ENCODE measurements around the gene CLEC18B.
A peak's percentile ranks its signal among the peaks of the same experiment; 100 is the strongest.
"Not testable (repeated sequence)": the region's sequence is repeated elsewhere in the genome, so short reads cannot be mapped to it uniquely, and the experiment has no call there.

Gene CLEC18B

GRCh38 chr16:74443624-74444346 lies 22.5 kb upstream of the CLEC18B start:
- not testable (repeated sequence) for DNase-seq (ENCODE audit: low spot score)

- no peak for DNase-seq (ENCODE audit: low spot score)
Measured at GRCh38 chr16:74439685-74440084, 18.4 kb upstream of the CLEC18B start.

- no peak for DNase-seq (ENCODE audit: low spot score)
Measured at GRCh38 chr16:74438492-74438979, 17.3 kb upstream of the CLEC18B start.

DNA sequence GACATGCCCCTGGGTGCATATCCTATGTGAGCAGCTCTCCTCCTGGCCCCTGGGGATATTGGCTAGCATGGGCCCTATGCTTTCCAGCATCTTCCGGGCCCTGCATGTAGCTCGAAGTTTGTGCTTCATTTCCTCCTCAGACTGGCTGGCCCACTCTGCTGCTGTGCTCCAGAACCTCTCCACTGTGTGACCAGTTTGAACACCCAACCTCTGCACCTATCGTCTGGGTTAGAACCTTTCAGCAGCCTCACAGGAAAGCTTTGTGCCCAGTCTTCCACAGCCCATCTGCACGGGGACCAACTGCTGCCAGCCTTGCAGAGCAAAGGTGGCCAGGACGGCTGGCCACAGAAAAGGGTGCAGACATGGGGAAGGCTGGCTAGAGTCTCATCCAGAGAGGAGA lies 10.2 kb upstream of the CLEC18B start:
- no peak for DNase-seq (ENCODE audit: low spot score)

- DNase-seq (ENCODE audit: low spot score) = peak; percentile 60
Measured at GRCh38 chr16:74430036-74430712, 8.9 kb upstream of the CLEC18B start.

DNA sequence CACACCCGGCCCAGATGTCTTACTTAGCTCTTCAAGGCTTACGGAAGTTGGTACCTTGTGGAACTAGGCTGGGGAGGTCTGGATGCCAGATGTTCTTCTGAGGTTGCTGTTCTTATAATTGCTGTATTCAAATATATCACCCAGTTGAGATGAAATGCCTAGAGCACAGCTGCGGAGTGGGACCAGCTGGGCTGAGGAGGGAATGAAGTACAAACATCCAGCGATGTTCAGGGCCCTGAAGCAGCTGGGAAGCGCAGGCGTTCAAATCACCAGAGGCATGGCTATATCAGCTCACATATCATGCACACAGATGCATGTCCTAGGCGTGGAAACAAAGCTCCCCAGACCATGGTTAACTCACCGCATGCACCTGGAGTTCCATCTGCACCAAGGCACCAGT lies 7.2 kb upstream of the CLEC18B start:
- not testable (repeated sequence) for DNase-seq (ENCODE audit: low spot score)

DNA sequence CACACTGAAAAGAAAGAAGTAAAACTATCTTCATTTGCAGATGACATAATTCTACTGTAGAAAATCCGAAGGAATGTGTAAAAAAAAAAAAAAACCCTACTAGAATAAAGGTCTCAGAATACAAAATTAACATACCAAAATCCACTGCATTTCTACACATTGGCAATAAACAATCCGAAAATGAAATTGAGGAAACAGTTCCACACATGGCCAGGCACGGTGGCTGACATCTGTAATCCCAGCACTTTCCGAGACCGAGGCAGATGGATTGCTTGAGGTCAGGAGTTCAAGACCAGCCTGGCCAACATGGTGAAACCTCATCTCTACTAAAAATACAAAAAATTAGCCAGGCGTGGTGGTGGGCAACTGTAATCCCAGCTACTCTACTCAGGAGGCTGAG lies 4.5 kb upstream of the CLEC18B start:
- DNase-seq (ENCODE audit: low spot score) = not testable (repeated sequence)

DNA sequence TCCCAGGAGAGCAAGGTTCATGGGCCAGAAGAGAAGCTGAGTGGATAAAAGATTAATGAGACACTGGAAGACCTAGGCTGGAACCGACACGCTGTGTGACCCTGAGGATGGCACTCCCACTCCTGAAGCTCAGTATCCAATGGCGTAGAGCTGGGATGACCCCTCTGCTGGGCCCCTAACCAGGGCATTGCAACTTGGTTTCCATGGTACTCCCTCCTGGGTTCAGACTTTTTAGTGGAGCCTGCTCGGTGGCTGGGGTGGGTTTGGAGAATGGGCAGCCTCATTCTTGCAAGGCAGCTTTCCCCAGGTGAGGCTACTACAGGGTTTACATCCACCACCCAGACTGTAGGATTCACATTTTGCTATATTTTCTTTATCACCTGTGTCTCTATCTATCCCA lies 2.4 kb upstream of the CLEC18B start:
- DNase-seq (ENCODE audit: low spot score) = not testable (repeated sequence)

DNA sequence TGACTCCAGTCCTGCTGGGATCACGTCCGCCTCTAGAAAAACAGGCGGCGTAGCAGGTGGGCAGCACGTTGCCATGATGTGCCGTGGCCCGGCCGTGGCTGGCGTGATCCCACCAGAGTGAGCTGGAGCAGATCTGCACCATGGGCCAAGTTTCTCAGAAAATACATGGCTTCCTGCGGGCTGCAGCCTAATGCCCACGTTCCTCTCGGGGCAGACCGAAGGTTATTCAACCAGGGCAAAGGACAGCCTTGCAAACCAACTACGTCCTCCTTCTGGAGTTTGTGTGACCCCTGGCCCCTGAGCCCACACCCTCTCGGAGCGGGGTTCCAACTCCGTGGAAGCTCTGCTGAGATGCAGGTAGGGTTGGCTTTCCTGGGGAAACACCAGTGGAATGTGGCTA lies 808 bp upstream of the CLEC18B start:
- DNase-seq (ENCODE audit: low spot score) = not testable (repeated sequence)

GRCh38 chr16:74421482-74421785 lies 156 bp upstream of the CLEC18B start:
- DNase-seq (ENCODE audit: low spot score) = not testable (repeated sequence)

DNA sequence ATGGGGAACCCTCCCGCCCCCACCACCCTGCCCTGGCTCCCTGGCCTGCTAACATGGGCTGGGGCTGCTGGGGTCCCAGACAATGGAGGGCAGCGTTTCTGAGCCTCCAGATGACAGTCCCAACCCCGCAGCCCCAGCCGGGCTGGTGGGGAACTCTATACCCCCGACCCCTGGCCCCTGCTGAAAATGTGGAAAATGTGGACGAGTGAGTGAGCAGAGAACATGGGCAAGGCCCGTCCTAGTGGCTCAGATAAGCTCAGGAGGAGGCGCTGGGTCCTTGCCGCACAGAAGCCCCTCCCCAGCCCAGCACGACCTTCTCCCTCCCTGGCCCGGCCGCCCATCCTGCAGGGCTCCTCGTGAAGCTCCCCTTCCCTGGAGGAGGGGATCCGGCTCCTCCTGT lies 1.5 kb downstream of the CLEC18B start:
- not testable (repeated sequence) for DNase-seq (ENCODE audit: low spot score)

DNA sequence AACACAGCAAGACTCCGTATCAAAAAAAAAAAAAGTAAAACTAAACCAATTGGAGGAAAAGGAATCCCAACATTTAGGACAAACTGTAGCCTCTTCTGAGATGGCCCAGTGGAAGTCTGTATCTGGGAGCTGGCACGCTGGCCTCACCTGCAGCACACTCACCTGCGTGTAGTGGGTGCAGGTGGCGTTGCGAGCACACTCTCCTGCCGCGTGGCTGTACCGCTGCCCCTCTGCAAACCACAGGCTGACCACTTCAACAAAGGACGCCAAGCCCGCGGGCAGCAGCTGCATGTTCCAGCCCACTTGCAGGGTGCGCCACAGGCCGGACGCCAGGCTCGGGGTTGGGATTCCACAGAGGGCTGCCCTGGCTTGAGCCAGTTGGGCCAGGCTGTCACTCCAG lies 3.4 kb downstream of the CLEC18B start:
- not testable (repeated sequence) for DNase-seq (ENCODE audit: low spot score)

DNA sequence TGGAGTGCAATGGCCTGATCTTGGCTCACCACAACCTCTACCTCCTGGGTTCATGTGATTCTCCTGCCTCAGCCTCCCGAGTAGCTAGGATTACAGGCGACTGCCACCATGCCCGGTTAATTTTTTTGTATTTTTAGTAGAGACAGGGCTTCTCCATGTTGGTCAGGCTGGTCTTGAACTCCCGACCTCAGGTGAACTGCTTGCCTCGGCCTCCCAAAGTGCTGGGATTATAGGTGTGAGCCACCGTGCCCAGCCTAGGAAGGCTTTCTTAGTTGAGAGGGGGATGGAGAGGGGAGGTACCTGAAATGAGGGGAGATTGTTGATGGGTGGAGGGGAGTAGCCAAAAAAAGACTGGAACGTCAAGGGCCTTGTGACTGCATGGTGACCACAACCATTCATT lies 7.4 kb downstream of the CLEC18B start:
- DNase-seq (ENCODE audit: low spot score) = not testable (repeated sequence)

- DNase-seq (ENCODE audit: low spot score) = not testable (repeated sequence)
Measured at GRCh38 chr16:74413485-74413884, 7.8 kb downstream of the CLEC18B start.

DNA sequence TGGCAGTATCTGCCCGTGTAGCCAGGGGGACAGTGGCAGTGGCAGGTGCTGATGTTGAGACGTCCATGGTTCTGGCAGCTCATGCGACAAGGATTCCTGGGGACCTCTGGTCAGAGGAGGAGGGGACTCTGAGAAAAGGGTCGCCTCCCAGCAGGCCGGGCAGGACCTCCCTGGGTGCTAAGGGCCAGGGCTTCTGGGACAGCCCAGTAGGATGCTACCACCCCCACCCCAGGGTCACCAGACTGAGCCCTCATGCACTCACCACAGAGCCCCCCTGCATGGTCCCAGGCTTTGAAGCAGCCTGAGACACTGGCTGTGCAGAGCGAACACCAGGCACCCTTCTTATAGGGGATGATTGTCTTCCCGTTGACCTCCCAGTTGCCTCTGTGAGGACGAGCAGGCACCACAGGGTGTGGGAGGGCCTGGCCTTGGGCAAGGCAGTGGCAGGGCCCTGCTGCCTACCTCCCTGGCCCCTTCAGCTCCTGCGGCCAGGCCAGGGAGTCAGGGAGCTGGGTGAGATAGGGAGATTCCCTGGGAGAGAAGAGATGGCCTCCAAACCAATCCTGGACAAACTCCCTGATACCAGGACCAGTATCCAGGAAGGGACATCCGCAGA lies 8.4 kb downstream of the CLEC18B start:
- DNase-seq (ENCODE audit: low spot score) = not testable (repeated sequence)

DNA sequence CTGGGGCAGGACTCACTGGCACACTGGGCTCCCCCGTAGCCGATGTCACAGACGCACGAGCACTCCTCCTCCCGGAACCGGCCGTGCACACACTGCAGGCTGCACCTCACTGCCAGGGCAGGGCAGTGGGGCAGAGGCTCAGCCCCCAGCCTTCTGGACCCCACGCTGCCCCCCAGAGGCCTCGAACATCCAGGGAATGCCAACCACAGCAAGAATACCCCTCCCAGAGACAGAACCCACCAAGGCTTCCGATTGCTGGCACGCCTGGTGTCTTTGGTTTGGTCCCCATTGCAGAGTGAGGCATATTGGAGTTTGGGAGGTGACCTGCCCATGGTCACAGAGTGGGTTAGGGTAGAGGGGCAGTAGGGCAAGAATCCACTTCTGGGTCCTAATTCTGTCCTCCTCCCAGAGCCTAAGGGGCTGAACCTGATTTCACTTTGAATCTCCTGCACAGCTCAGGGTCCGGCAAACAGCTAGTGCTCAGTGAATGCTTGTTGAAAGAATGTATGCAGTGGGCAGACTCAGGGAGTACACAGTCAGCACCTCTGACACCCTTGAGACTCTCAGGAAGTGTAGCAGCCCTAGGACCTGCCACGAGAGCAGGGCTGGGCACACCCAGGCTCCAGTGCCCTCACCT lies 9.0 kb downstream of the CLEC18B start:
- not testable (repeated sequence) for DNase-seq (ENCODE audit: low spot score)

DNA sequence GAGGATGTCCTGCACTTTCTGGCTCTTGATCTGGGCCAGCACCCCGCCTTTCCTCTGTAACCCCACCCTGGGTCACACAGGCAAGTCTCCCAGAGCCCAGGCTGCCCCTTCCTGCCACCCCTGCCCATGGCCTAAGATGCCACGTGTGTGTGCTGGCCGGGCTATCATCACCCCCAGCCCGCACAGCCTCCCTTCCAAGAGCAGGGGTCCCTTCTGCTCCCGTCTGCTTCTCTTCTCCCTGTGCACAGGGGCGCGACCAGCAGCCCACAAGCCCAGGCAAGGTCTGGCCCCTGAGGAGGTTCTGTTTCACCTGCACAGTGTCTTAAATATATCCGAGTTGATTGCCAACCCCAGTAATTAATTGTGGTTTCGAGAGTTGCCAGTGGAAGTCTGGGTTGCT lies 10.3 kb downstream of the CLEC18B start:
- DNase-seq (ENCODE audit: low spot score) = not testable (repeated sequence)

GRCh38 chr16:74410057-74410957 lies 11.0 kb downstream of the CLEC18B start:
- not testable (repeated sequence) for DNase-seq (ENCODE audit: low spot score)

DNA sequence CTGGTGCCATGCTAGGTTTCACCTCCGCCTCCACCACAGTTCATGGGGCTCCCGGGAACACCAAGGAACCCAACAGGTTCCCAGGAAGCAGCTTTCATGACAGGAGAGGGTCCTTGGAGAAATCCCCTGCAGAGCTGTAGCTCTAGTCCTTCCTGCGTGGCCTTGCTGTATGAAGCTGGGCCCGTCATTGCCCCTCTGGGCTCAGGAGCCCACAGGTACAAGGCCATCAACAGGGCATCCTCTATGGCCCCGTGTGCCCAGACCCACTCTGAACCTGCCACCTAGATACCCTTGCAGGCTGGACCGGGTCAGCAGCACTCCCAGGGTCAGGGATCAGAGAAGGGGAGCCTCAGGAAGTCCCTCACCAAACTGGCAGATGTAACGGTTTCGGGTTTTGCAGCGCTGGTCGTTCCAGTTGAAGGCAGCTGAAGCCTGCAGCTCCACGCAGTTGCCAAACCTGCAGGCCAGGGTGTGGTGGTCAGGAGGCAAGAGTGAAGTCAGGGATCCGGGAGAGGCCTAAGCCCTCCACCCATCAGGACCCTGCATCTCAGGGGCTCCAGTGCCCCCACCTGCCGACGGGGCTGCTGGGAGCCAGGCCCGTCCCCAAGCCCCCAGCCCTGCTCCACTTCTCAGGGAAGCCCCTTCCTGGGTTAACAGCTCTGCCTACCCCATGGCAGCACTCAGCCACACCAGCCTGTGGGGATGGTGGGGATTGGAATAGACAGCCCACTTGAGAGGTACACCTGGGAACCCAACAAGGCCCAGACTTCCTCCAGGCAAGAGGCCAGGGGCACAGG lies 11.9 kb downstream of the CLEC18B start:
- DNase-seq (ENCODE audit: low spot score) = not testable (repeated sequence)

DNA sequence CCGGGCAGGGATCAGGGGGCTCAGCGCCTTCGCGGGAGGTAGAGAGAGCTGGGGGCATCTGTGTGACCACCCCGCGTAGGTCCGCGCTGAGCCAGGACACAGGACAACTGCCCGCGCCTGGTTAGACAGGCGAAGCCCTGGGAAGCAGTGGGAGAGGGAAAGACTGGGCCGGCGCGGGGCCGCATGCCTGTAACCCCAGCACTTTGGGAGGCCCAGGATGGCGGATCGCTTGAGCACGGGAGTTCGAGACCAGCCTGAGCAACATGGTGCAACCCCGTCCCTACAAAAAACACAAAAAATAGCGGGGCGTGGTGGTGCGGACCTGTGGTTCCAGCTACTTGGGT lies 13.9 kb downstream of the CLEC18B start:
- not testable (repeated sequence) for DNase-seq (ENCODE audit: low spot score)
